GM19099 (cell line): Measurements from ENCODE around the gene PGBD4.

Source experiments
- POLR2A ChIP-seq: IDR thresholded peaks from 3 replicates; pipeline ENCODE4 v1.6.1; 2011; ENCODE audit warnings: low read depth; ENCODE audit not compliant: insufficient read length; ENCODE audit errors: extremely low read depth

The PGBD4 gene

DNA sequence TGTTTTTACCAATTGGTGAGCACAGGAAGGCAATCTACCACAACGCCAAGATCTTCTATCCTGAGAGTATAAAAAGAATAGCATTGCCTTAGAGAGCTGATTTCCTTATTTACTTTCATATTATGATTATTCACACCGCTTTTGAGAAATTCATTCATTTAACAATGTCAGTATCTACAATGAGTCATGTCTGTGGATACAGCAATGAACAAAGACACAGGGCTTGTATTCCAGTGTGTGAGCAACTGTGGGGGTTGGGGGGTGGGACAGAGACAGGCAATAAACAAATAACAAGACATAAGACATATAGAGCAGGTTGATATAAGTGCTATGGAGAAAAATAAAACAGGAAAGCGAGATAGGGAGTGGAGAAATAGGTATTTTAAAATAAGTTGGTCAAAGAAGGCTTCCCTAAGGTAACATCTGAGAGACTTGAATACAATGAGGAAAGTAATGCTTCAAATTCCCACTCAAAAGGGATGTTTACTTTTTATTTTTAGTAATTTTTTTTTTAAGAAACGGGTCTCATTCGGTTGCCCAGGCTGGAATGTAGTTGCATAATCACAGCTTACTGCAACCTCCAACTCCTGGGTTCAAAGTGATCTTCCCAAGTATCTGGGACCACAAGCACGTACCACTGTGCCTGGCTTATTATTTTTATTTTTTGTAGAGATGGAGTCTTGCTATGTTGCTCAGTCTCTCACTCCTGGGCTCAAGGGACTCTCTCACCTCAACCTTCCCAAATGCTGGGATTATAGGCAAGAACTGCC lies 45.7 kb downstream of the PGBD4 start:
- no peak for TF ChIP-seq POLR2A

DNA sequence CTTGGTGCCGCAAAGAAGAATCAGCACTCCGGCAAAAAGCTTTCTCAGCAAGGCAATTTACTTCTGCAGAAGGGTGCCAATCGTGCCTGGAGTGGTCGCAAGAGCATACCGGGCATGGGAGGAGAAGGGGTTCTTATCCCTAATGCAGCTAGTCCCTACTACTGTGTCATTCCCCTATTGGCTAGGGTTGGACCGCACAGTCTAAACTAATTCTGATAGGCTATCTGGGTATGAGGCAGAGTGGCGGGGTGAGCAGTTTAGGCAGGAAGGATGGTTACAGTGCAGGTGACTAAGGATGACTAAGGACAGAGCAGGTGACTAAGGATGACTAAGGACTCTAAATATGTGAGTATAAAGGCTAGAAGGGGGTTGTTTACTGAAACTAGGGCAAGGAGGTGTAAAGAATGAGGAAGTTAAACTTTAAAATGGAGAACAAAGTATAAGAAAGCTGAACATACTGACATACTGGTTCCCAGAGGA lies 52.9 kb downstream of the PGBD4 start:
- TF ChIP-seq POLR2A = no peak

DNA sequence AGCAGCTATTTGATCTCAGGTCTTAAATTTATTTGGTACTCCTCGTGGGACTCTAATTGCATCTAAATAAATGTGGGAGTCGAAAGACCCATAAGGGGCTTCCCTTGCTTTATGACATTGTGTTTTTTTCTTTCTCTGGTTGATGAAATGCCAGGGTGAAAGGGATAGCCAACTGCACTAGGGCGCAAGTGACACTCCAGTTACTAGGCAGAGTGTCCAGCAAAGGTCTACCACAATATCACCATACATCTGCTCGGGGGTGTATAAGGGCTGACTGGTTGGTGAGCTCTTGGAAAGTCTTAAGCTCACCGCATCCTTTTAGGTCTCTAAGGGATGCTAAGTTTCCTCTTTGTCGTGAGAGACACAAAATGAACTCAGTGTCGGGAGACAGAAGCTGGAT lies 54.0 kb downstream of the PGBD4 start:
- no peak for TF ChIP-seq POLR2A
